Naive B cell (primary cell): Measurements from ENCODE around the gene PDE9A. TPM values are rescaled to one million over a fixed set of nuclear protein-coding genes. Genes with fewer than 3 reads are reported as not detected.

Experiments
- ATAC-seq, 2 donors: fragments of 150-1000 bp; cut with Tn5 transposase; 2 replicates each; pipeline ENCODE4 v1.10.0; 2021; ENCODE audit warnings: low read depth in 2 of 2, mild to moderate bottlenecking in 2 of 2, moderate library complexity in 2 of 2
- DNase-seq: peaks from one replicate; pipeline ENCODE4 v3.0.0; 2022
- H3K27ac Mint-ChIP-seq, 6 donors: one replicate each; pipeline ENCODE4 v1.8.0; 2020 to 2022; ENCODE audit warnings: mild to moderate bottlenecking in 6 of 6, mixed read lengths in 6 of 6, moderate library complexity in 5 of 6, inconsistent platforms in 2 of 6
- H3K27me3 Mint-ChIP-seq, 3 donors: one replicate each; pipeline ENCODE4 v1.8.0; 2021 to 2022; ENCODE audit warnings: mixed read lengths in 3 of 3, mild to moderate bottlenecking in 1 of 3
- H3K36me3 Mint-ChIP-seq, 2 donors: one replicate each; pipeline ENCODE4 v1.8.0; 2020 to 2022; ENCODE audit warnings: mixed read lengths in 2 of 2, inconsistent platforms in 1 of 2, mild to moderate bottlenecking in 1 of 2
- H3K4me1 Mint-ChIP-seq, 3 donors: one replicate each; pipeline ENCODE4 v1.8.0; 2020 to 2022; ENCODE audit warnings: mixed read lengths in 3 of 3, inconsistent platforms in 1 of 3, mild to moderate bottlenecking in 1 of 3, moderate library complexity in 1 of 3
- H3K4me3 Mint-ChIP-seq, 8 donors: one replicate each; pipeline ENCODE4 v1.8.0; 2020 to 2022; ENCODE audit warnings: mild to moderate bottlenecking in 8 of 8, mixed read lengths in 8 of 8, moderate library complexity in 8 of 8, inconsistent platforms in 2 of 8
- H3K9me3 Mint-ChIP-seq, 7 donors: one replicate each; pipeline ENCODE4 v1.8.0; 2020 to 2022; ENCODE audit warnings: mixed read lengths in 7 of 7, mild to moderate bottlenecking in 5 of 7, inconsistent platforms in 2 of 7, moderate library complexity in 1 of 7
- polyA plus RNA-seq, 6 donors: library from polyadenylated mRNA; unstranded; fragments of 300-500 nt; fragmentation: Illumina TruSeq; gene quantifications; one replicate each; pipeline ENCODE4 v1.2.3, GENCODE V29; 2021; ENCODE audit warnings: low read depth in 6 of 6

PDE9A gene
- polyA plus RNA-seq, 6 donors from 2014 or later = 0.26 to 1.5 (median 0.79) TPM; not detected in 1

- H3K27ac Mint-ChIP-seq = peak overlapping the region in 2 of 6 donors; percentile 20 to 81
- H3K36me3 Mint-ChIP-seq = no peaks in the 10 kb centered on the region
- H3K4me3 Mint-ChIP-seq = peak overlapping the region in 6 of 8 donors; percentile 28 to 78 (median 47)
- DNase-seq = peak; percentile 48
- H3K9me3 Mint-ChIP-seq = no peaks in the 10 kb centered on the region
- peaks cover 22 to 37% (median 36%) of the 10 kb centered on the region in 3 donors for H3K4me1 Mint-ChIP-seq
- ATAC-seq = peak; percentile 58 to 66
- peaks cover 26 to 51% (median 32%) of the 10 kb centered on the region in 3 donors for H3K27me3 Mint-ChIP-seq
Observed at GRCh38 chr21:42659416-42660117, 6.1 kb downstream of the PDE9A start.

DNA sequence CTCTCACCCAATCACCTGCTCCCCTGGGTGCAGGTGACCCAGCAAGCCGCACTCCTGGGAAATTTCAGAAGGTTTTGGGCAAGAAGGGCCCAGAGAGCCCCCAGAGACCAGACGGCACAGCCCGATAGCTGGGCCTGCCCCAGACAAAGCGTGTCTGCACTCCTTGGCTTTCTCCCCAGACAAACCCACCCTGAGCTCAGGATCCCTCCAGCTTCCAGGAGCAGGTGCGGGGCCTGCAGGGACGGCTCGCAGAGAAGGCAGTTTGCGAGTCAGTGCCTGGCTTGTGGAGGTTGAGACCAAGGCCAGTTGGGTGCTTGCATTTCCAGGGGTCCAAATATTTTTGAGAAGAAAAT, 6.7 kb downstream of the PDE9A start:
- Mint-ChIP-seq H3K36me3 (no peaks in the 10 kb centered on the region), H3K4me3 (peak overlapping the region in 1 of 8 donors; percentile 78), H3K4me1 (peaks cover 18 to 32% (median 31%) of the 10 kb centered on the region in 3 donors), H3K27ac (no peak overlapping the region), H3K27me3 (peaks cover 20 to 46% (median 27%) of the 10 kb centered on the region in 3 donors), H3K9me3 (no peaks in the 10 kb centered on the region)
- ATAC-seq = no peak
- DNase-seq = no peak

- ATAC-seq (peak; percentile 69 to 80), DNase-seq (peak; percentile 26)
- Mint-ChIP-seq H3K9me3 (no peaks in the 10 kb centered on the region), H3K27ac (peak overlapping the region in 1 of 6 donors; percentile 65), H3K4me3 (peak overlapping the region in 4 of 8 donors; percentile 8 to 75 (median 21)), H3K4me1 (peaks cover 16 to 27% (median 22%) of the 10 kb centered on the region in 3 donors), H3K27me3 (peaks cover 9 to 28% (median 9%) of the 10 kb centered on the region in 3 donors), H3K36me3 (no peaks in the 10 kb centered on the region)
Observed at GRCh38 chr21:42661688-42662429, 8.4 kb downstream of the PDE9A start.

- Mint-ChIP-seq H3K4me1 (peaks cover 16 to 26% (median 22%) of the 10 kb centered on the region in 3 donors), H3K9me3 (no peaks in the 10 kb centered on the region), H3K27ac (no peak overlapping the region), H3K27me3 (peaks cover 9 to 25% (median 9%) of the 10 kb centered on the region in 3 donors), H3K36me3 (no peaks in the 10 kb centered on the region), H3K4me3 (no peak overlapping the region)
- DNase-seq (no peak), ATAC-seq (no peak)
Observed at GRCh38 chr21:42662430-42663199, 9.2 kb downstream of the PDE9A start.

GRCh38 chr21:42663200-42663750, 9.9 kb downstream of the PDE9A start:
- H3K9me3 Mint-ChIP-seq = no peaks in the 10 kb centered on the region
- no peak overlapping the region for H3K27ac Mint-ChIP-seq
- H3K4me3 Mint-ChIP-seq = no peak overlapping the region

DNA sequence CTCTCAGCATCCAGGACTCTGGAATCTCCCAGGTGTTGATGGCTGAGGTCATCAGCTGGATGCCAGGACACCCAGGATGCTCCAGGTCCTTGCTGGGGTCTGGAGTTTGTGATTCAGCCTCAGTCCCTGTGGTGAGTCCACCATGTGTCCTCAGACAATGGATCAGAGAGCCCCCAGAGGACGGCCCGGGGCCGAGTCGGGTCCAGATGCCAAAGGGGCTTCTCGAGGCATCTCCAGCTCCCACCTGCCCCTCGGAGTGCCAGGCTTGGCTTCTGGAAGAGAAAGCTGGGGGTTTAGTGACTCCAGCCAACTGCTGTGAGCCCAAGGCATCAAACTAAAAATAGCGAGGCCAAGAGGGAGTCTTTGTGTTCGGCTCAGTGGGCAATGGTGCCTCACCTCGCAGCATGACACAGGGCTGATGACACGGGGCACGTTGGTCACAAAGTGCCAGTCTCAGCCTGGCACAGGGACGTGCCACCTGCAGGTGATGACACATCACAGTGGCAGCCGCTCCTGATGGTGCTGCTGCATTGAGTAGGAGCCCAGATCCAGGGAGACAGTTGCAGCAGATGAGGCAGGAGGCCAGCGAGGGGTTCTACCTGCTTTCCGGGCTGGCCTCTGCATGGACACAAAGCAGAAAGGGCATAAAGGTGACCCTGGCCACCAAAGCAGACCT, 10.6 kb downstream of the PDE9A start:
- H3K9me3 Mint-ChIP-seq = no peaks in the 10 kb centered on the region
- peaks cover 0 to 14% (median 0%) of the 10 kb centered on the region in 3 donors for H3K27me3 Mint-ChIP-seq
- H3K4me1 Mint-ChIP-seq = peaks cover 7 to 28% (median 12%) of the 10 kb centered on the region in 3 donors
- no peak overlapping the region for H3K4me3 Mint-ChIP-seq
- no peaks in the 10 kb centered on the region for H3K36me3 Mint-ChIP-seq
- H3K27ac Mint-ChIP-seq = peak overlapping the region in 1 of 6 donors; percentile 10
- no peak for DNase-seq
- no peak for ATAC-seq

More at GRCh38 chr21:42663200-42663750, 9.9 kb downstream of the PDE9A start:
- ATAC-seq (no peak), DNase-seq (no peak)
- Mint-ChIP-seq H3K27me3 (peaks cover 6 to 21% (median 6%) of the 10 kb centered on the region in 3 donors), H3K4me1 (peaks cover 13 to 30% (median 18%) of the 10 kb centered on the region in 3 donors), H3K36me3 (no peaks in the 10 kb centered on the region)

DNA sequence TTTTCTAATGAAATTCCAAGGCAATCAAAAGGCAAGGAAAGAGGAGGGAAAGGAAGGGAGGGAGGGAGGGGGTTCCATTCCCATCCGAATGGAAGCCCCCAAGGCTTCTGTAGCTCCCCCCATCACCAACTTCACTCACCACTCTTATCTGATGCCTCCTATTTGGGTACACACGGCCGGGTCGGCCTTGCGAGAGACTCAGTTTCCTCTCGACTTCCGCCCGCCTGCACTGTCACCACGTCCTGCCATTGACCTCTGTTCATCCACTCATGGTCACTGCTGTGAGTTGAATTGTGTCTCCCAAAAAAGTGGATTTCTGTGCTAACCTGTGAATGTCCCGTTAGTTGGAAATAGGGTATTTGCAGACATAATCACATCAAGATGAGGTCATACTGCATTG, 11.2 kb downstream of the PDE9A start:
- no peak for ATAC-seq
- no peak overlapping the region for H3K4me3 Mint-ChIP-seq
- H3K9me3 Mint-ChIP-seq = no peaks in the 10 kb centered on the region
- peaks cover 0 to 7% (median 0%) of the 10 kb centered on the region in 3 donors for H3K27me3 Mint-ChIP-seq
- H3K36me3 Mint-ChIP-seq = no peaks in the 10 kb centered on the region
- no peak for DNase-seq
- peak overlapping the region in 2 of 6 donors; percentile 12 to 47 for H3K27ac Mint-ChIP-seq
- H3K4me1 Mint-ChIP-seq = peaks cover 5 to 26% (median 7%) of the 10 kb centered on the region in 3 donors

- ATAC-seq = no peak
- Mint-ChIP-seq H3K36me3 (no peaks in the 10 kb centered on the region), H3K9me3 (no peaks in the 10 kb centered on the region), H3K4me3 (no peak overlapping the region), H3K4me1 (peaks cover 3 to 24% (median 5%) of the 10 kb centered on the region in 3 donors), H3K27me3 (peaks cover 0 to 5% (median 0%) of the 10 kb centered on the region in 3 donors), H3K27ac (peak overlapping the region in 2 of 6 donors; percentile 12 to 47)
- no peak for DNase-seq
Observed at GRCh38 chr21:42665026-42665425, 11.6 kb downstream of the PDE9A start.

GRCh38 chr21:42665484-42665883, 12.1 kb downstream of the PDE9A start:
- DNase-seq = no peak
- Mint-ChIP-seq H3K4me3 (no peak overlapping the region), H3K27ac (peak overlapping the region in 2 of 6 donors; percentile 19 to 33), H3K27me3 (peaks cover 0 to 5% (median 0%) of the 10 kb centered on the region in 3 donors), H3K9me3 (no peaks in the 10 kb centered on the region), H3K36me3 (no peaks in the 10 kb centered on the region), H3K4me1 (peaks cover 3 to 20% (median 5%) of the 10 kb centered on the region in 3 donors)
- ATAC-seq = no peak

GRCh38 chr21:42666023-42666747, 12.8 kb downstream of the PDE9A start:
- DNase-seq = no peak

DNA sequence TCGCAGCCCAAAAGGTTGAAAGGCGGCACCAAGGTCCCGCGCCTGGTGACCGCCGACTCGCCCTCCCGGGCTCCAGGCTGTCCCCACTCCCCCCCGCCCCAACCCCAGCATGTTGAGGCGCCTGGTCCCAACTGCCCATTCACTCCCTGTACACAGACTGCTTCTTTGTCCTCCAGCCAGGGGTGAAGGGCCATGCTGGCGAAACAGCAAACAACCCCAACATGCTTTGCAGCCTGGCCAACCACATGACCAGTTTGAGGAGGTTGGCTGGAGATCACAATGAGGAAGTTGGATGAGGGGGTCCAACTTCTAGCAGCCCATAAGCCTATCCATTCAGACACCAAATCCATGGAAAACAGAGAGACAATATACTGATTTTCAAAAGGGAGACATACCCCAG, 13.5 kb downstream of the PDE9A start:
- Mint-ChIP-seq H3K36me3 (no peaks in the 10 kb centered on the region), H3K4me1 (peaks cover 0 to 14% (median 0%) of the 10 kb centered on the region in 3 donors), H3K9me3 (no peaks in the 10 kb centered on the region), H3K4me3 (no peak overlapping the region), H3K27me3 (no peaks in the 10 kb centered on the region), H3K27ac (no peak overlapping the region)
- ATAC-seq (no peak), DNase-seq (no peak)

More at GRCh38 chr21:42666023-42666747, 12.8 kb downstream of the PDE9A start:
- Mint-ChIP-seq H3K4me3 (no peak overlapping the region), H3K4me1 (peaks cover 3 to 20% (median 5%) of the 10 kb centered on the region in 3 donors), H3K9me3 (no peaks in the 10 kb centered on the region), H3K36me3 (no peaks in the 10 kb centered on the region), H3K27ac (peak overlapping the region in 1 of 6 donors; percentile 33), H3K27me3 (peaks cover 0 to 4% (median 0%) of the 10 kb centered on the region in 3 donors)
- no peak for ATAC-seq
